Measurements from ENCODE around the gene SUSD4. TPM values are rescaled to one million over a fixed set of nuclear protein-coding genes. Genes with fewer than 3 reads are reported as not detected.

The SUSD4 gene
- total RNA-seq, 1 experiment from 2014 or later, result 3.5 TPM

DNA sequence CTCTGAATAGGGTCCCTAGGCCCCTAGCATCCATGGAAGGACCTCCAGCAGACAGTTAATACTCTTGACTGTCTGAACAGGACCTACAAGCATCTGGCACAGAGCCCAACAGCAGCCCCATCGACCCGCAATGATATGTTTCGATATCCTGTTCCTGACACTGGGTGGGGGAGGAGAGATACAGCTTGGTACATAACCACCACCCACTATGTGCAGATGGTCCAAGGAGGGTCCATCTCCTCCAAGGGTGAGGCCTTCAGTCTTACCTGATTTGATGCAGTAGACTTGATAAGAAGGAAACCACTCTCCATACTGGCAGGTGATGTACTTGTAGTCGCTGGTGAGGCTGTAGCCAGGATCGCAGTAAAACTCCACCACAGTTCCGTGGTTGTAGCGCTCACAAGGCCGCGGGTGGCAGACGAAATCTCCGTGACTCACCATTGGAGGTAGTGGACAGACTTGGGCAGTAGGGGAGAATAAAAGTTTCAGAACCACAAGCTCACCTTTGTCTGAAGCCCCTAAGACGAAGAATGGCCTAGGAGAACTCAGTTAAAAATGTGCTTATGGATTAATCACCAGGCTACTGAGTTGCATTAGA, 134.9 kb downstream of the SUSD4 start:
- H4K5ac ChIP-seq (ENCODE audit: insufficient read length, low read depth, low read length), result no peak overlapping the region
- no peak overlapping the region for H2BK5ac ChIP-seq (ENCODE audit: insufficient read length, low read length)
- H3K27me3 ChIP-seq (ENCODE audit: insufficient read depth, low read length), result 0 out of 2 replicates have a peak, but pooled peaks cover 3% of the 10 kb centered on the region
- no CpG with 5 or more reads among the region's 12 CpGs for WGBS (ENCODE audit: extremely low coverage, insufficient read length, low lambda C conversion rate)
- no peak overlapping the region for H3K23ac ChIP-seq (ENCODE audit: insufficient read length, low read depth, low read length)
- no peaks in the 10 kb centered on the region for H3K79me2 ChIP-seq (ENCODE audit: insufficient read depth, low read length)
- H3K36me3 Mint-ChIP-seq (ENCODE audit: insufficient read depth in 1 of 3, low read depth in 3 of 3), result no peaks in the 10 kb centered on the region; a peak in 1 of 7 replicates
- H2BK120ac ChIP-seq (ENCODE audit: low read depth, low read length, poor library complexity, severe bottlenecking), result no peak overlapping the region
- no peak overlapping the region for H3K14ac ChIP-seq (ENCODE audit: insufficient read depth, low read length)
- H3K4me1 Mint-ChIP-seq, result peaks cover 0 to 2% of the 10 kb centered on the region in 2 experiments; a peak in 1 of 4 replicates
- no peak overlapping the region for H3K27ac ChIP-seq (ENCODE audit: insufficient read length, low read depth, low read length)
- no peaks in the 10 kb centered on the region for H3K79me1 ChIP-seq (ENCODE audit: insufficient read depth, low read depth, low read length, poor library complexity, severe bottlenecking)
- H3K27ac Mint-ChIP-seq, result no peak overlapping the region
- no peak overlapping the region for H4K8ac ChIP-seq (replicated peaks; ENCODE audit: insufficient read length, low read depth, low read length)
- H3K18ac ChIP-seq (ENCODE audit: insufficient read length, low read depth, low read length), result no peak overlapping the region
- peak; percentile 13 for DNase-seq
- H2BK15ac ChIP-seq (ENCODE audit: low read depth, low read length), result no peak overlapping the region
- peaks cover 17% of the 10 kb centered on the region for H3K27me3 Mint-ChIP-seq (ENCODE audit: low read depth)
- H3K56ac ChIP-seq (ENCODE audit: insufficient read length, low read depth, low read length), result no peak overlapping the region
- no peak overlapping the region for H2BK20ac ChIP-seq (ENCODE audit: low read depth, low read length, poor library complexity, severe bottlenecking)
- no peaks in the 10 kb centered on the region; a peak in 1 of 5 replicates for H3K9me3 Mint-ChIP-seq
- no peak overlapping the region for H2AFZ ChIP-seq (ENCODE audit: low read length)
- H2BK12ac ChIP-seq (ENCODE audit: insufficient read length, low read depth, low read length), result no peak overlapping the region
- H3K4me2 ChIP-seq (ENCODE audit: insufficient read depth, insufficient read length, low read length), result no peak overlapping the region
- H4K20me1 ChIP-seq (ENCODE audit: control insufficient read depth, insufficient read depth, insufficient read length), result no peaks in the 10 kb centered on the region
- no peak overlapping the region for H3K4me3 Mint-ChIP-seq
- H3K23me2 ChIP-seq (ENCODE audit: insufficient read length, low read depth, low read length, poor library complexity, severe bottlenecking), result no peaks in the 10 kb centered on the region
- H3K4ac ChIP-seq (ENCODE audit: low read depth, low read length), result no peak overlapping the region
- H3K4me1 ChIP-seq (ENCODE audit: insufficient read depth, low read length), result no peaks in the 10 kb centered on the region
- TF ChIP-seq, protein P1, sequence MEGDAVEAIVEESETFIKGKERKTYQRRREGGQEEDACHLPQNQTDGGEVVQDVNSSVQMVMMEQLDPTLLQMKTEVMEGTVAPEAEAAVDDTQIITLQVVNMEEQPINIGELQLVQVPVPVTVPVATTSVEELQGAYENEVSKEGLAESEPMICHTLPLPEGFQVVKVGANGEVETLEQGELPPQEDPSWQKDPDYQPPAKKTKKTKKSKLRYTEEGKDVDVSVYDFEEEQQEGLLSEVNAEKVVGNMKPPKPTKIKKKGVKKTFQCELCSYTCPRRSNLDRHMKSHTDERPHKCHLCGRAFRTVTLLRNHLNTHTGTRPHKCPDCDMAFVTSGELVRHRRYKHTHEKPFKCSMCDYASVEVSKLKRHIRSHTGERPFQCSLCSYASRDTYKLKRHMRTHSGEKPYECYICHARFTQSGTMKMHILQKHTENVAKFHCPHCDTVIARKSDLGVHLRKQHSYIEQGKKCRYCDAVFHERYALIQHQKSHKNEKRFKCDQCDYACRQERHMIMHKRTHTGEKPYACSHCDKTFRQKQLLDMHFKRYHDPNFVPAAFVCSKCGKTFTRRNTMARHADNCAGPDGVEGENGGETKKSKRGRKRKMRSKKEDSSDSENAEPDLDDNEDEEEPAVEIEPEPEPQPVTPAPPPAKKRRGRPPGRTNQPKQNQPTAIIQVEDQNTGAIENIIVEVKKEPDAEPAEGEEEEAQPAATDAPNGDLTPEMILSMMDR (conservative IDR thresholded peaks at IDR 0.05), result no peak
- no peak overlapping the region for H4K91ac ChIP-seq (ENCODE audit: insufficient read length, low read depth, low read length)
- no peak overlapping the region for H3K9ac ChIP-seq (ENCODE audit: extremely low read depth, insufficient read length, low read length)
- H3T11ph ChIP-seq (ENCODE audit: low read length), result no peak overlapping the region
- no peak overlapping the region for H2AK5ac ChIP-seq (ENCODE audit: insufficient read length, low read length)
- no peaks in the 10 kb centered on the region for H3K9me3 ChIP-seq (ENCODE audit: control insufficient read depth, low read depth, low read length)
